OCI-LY1 (cell line): Measurements from ENCODE around the gene RDH11.

Experiments
- H2AFZ ChIP-seq: fragments of 200-600 bp; sonication (generic), shearing (Covaris generic); 2 replicates; pipeline ENCODE4 v1.6.0; 2014; ENCODE audit warnings: antibody characterized with exemption, mild to moderate bottlenecking, low read length
- H3F3A ChIP-seq: fragments of 200-600 bp; sonication (generic), shearing (Covaris generic); 2 replicates; pipeline ENCODE4 v1.6.0; 2014; ENCODE audit warnings: mild to moderate bottlenecking, antibody characterized with exemption, low read length, moderate library complexity; ENCODE audit not compliant: insufficient read depth
- H3K27ac ChIP-seq: fragments of 200-600 bp; sonication (generic); 2 replicates; pipeline ENCODE4 v1.5.1; 2014; ENCODE audit warnings: low read length, mixed run types, mild to moderate bottlenecking, low read depth; ENCODE audit not compliant: poor library complexity, severe bottlenecking
- H3K27me3 ChIP-seq: fragments of 200-600 bp; sonication (generic); 2 replicates; pipeline ENCODE4 v1.6.0; 2014; ENCODE audit warnings: antibody characterized with exemption, mild to moderate bottlenecking, low read length, moderate library complexity; ENCODE audit not compliant: insufficient read depth
- H3K36me3 ChIP-seq: fragments of 200-600 bp; sonication (generic); 2 replicates; pipeline ENCODE4 v1.6.1; 2014; ENCODE audit warnings: mild to moderate bottlenecking, antibody characterized with exemption, low read length, moderate library complexity, mixed read lengths; ENCODE audit not compliant: insufficient read depth
- H3K4me1 ChIP-seq: fragments of 200-600 bp; sonication (generic); 2 replicates; pipeline ENCODE4 v1.5.1; 2014; ENCODE audit warnings: mild to moderate bottlenecking, low read length, moderate library complexity; ENCODE audit not compliant: insufficient read depth, severe bottlenecking
- H3K4me2 ChIP-seq: fragments of 200-600 bp; sonication (generic), shearing (Covaris generic); 2 replicates; pipeline ENCODE4 v1.6.1; 2014; ENCODE audit warnings: low read length
- H3K4me3 ChIP-seq: fragments of 200-600 bp; sonication (generic); 2 replicates; pipeline ENCODE4 v1.5.1; 2014; ENCODE audit warnings: low read length, low read depth, mild to moderate bottlenecking, mixed read lengths; ENCODE audit not compliant: poor library complexity, severe bottlenecking
- H3K79me2 ChIP-seq: fragments of 200-600 bp; shearing (Covaris generic); 2 replicates; pipeline ENCODE4 v1.6.1; 2016; ENCODE audit warnings: mixed run types, low read length, mixed read lengths; ENCODE audit not compliant: insufficient read depth
- H3K9ac ChIP-seq: fragments of 200-600 bp; sonication (generic), shearing (Covaris generic); 2 replicates; pipeline ENCODE4 v1.6.1; 2014; ENCODE audit warnings: mild to moderate bottlenecking, low read length, mixed read lengths
- H3K9me2 ChIP-seq: fragments of 200-600 bp; sonication (generic), shearing (Covaris generic); 2 replicates; pipeline ENCODE4 v1.6.1; 2014; ENCODE audit warnings: low read depth, mild to moderate bottlenecking, low read length, mixed read lengths
- H3K9me3 ChIP-seq: fragments of 200-600 bp; shearing (Covaris generic); 2 replicates; pipeline ENCODE4 v1.6.1; 2014; ENCODE audit warnings: low read length, mixed read lengths
- H4K20me1 ChIP-seq: fragments of 200-600 bp; sonication (generic), shearing (Covaris generic); 2 replicates; pipeline ENCODE4 v1.6.0; 2016; ENCODE audit warnings: mild to moderate bottlenecking, low read length; ENCODE audit not compliant: insufficient read depth
- EZH2 ChIP-seq: fragments of 200-600 bp; sonication (generic), shearing (Covaris generic); IDR thresholded peaks from 2 replicates; pipeline ENCODE4 v1.8.0; 2017; ENCODE audit warnings: borderline replicate concordance, mixed run types, mild to moderate bottlenecking, antibody characterized with exemption, low read length, moderate library complexity, mixed read lengths
- TF ChIP-seq, protein P1 (sequence below): fragments of 200-600 bp; sonication (generic), shearing (Covaris generic); IDR thresholded peaks from 2 replicates; pipeline ENCODE4 v1.5.1; 2017; ENCODE audit warnings: mild to moderate bottlenecking, antibody characterized with exemption, low read length, moderate library complexity, mixed read lengths

RDH11 gene

DNA sequence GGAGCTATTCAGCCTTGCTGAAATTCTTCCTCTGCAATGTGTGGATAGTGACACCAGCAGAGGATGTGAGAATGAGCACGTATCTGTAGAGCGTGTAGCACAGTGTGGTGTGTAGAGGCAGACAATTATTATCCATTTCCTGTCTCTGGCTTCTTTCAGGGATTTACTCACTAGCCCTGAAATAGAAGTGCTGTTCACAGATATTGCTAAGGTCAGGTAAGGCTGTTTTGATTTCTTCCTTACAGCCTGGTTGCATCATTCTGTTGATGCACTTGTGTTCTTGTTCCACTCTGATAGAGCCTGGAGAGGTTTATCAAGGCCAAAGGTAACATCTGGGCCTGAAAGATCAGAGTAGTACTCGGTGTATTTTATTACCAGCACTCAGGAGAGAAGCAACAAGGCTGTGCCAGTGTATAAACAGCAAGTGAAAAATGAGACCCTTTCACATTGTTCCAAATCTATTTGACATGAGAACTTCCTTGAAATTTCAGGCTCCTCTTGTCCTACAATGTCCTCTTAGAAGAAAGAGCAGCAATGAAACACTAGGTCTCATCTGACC is 59.1 kb downstream of the RDH11 start:
- H3K4me2 ChIP-seq = no peak overlapping the region
- no peaks in the 10 kb centered on the region for H3F3A ChIP-seq
- H3K4me1 ChIP-seq = peaks cover 5% of the 10 kb centered on the region
- no peak for TF ChIP-seq EZH2
- TF ChIP-seq, protein P1, sequence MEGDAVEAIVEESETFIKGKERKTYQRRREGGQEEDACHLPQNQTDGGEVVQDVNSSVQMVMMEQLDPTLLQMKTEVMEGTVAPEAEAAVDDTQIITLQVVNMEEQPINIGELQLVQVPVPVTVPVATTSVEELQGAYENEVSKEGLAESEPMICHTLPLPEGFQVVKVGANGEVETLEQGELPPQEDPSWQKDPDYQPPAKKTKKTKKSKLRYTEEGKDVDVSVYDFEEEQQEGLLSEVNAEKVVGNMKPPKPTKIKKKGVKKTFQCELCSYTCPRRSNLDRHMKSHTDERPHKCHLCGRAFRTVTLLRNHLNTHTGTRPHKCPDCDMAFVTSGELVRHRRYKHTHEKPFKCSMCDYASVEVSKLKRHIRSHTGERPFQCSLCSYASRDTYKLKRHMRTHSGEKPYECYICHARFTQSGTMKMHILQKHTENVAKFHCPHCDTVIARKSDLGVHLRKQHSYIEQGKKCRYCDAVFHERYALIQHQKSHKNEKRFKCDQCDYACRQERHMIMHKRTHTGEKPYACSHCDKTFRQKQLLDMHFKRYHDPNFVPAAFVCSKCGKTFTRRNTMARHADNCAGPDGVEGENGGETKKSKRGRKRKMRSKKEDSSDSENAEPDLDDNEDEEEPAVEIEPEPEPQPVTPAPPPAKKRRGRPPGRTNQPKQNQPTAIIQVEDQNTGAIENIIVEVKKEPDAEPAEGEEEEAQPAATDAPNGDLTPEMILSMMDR = no peak
- H2AFZ ChIP-seq = no peak overlapping the region
- no peak overlapping the region for H3K9ac ChIP-seq
- H3K79me2 ChIP-seq = no peaks in the 10 kb centered on the region
- no peaks in the 10 kb centered on the region for H4K20me1 ChIP-seq
- no peaks in the 10 kb centered on the region for H3K36me3 ChIP-seq
- no peaks in the 10 kb centered on the region for H3K27me3 ChIP-seq
- no peak overlapping the region for H3K4me3 ChIP-seq
- H3K27ac ChIP-seq = no peak overlapping the region
- H3K9me3 ChIP-seq = no peaks in the 10 kb centered on the region
- H3K9me2 ChIP-seq = no peaks in the 10 kb centered on the region

GRCh38 chr14:67633451-67634147 is 62.0 kb downstream of the RDH11 start:
- Histone ChIP-seq H3K4me1 (peaks cover 5% of the 10 kb centered on the region), H4K20me1 (no peaks in the 10 kb centered on the region), H3K36me3 (no peaks in the 10 kb centered on the region), H3K9me3 (no peaks in the 10 kb centered on the region), H3K27ac (no peak overlapping the region), H3K4me3 (no peak overlapping the region), H3K27me3 (no peaks in the 10 kb centered on the region), H3K4me2 (no peak overlapping the region), H2AFZ (no peak overlapping the region), H3K9ac (no peak overlapping the region), H3K79me2 (no peaks in the 10 kb centered on the region), H3K9me2 (no peaks in the 10 kb centered on the region), H3F3A (no peaks in the 10 kb centered on the region)
- TF ChIP-seq, protein P1 = no peak
- no peak for TF ChIP-seq EZH2

DNA sequence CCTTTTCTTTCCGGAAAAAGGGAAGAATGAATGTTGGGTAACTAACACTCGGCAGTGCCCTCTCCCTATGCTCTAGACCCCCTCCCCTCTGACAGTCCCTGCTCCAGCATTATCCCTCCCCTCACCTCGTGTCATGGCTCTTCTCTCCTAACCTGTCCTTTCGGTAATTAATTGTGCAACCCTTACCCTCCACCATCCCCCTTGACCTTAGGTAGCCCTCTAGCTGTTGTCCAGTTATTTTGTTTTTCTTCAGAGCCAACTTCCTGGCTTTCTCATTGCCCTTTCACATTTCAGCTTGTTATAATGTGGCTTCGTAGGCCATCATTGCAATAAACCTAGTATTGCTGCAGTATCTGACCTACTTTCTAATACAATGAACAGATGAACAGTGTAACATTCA is 64.6 kb downstream of the RDH11 start:
- H3K9ac ChIP-seq = no peak overlapping the region
- H3F3A ChIP-seq = no peaks in the 10 kb centered on the region
- TF ChIP-seq, protein P1 = no peak
- no peak for TF ChIP-seq EZH2
- H3K27me3 ChIP-seq = no peaks in the 10 kb centered on the region
- H3K4me2 ChIP-seq = no peak overlapping the region
- H3K9me2 ChIP-seq = no peaks in the 10 kb centered on the region
- H3K4me3 ChIP-seq = no peak overlapping the region
- H3K79me2 ChIP-seq = no peaks in the 10 kb centered on the region
- no peaks in the 10 kb centered on the region for H3K36me3 ChIP-seq
- H2AFZ ChIP-seq = no peak overlapping the region
- no peaks in the 10 kb centered on the region for H3K9me3 ChIP-seq
- H3K4me1 ChIP-seq = no peaks in the 10 kb centered on the region
- no peak overlapping the region for H3K27ac ChIP-seq
- H4K20me1 ChIP-seq = no peaks in the 10 kb centered on the region
